Hepatocyte (in vitro differentiated cells): ENCODE results near the gene EXOC7. TPM values are rescaled to one million over a fixed set of nuclear protein-coding genes. Genes with fewer than 3 reads are reported as not detected.

Experiments
- DNase-seq: peaks from one replicate; pipeline ENCODE4 v3.0.0-alpha.2; 2016; ENCODE audit warnings: low spot score
- H2AFZ ChIP-seq: fragments of 200-600 bp; sonication (generic); 2 replicates; pipeline ENCODE4 v1.6.0; 2016; ENCODE audit warnings: antibody characterized with exemption, mild to moderate bottlenecking
- H3K27ac ChIP-seq: fragments of 200-600 bp; sonication (generic); 2 replicates; pipeline ENCODE4 v1.5.1; 2016; ENCODE audit warnings: mild to moderate bottlenecking
- H3K27me3 ChIP-seq: fragments of 200-600 bp; sonication (generic); 2 replicates; pipeline ENCODE4 v1.6.1; 2016
- H3K36me3 ChIP-seq: fragments of 200-600 bp; sonication (generic); replicated peaks from 2 replicates; pipeline ENCODE4 v1.5.1; 2016; ENCODE audit warnings: low read depth; ENCODE audit not compliant: insufficient read depth
- H3K4me1 ChIP-seq: fragments of 200-600 bp; sonication (generic); 2 replicates; pipeline ENCODE4 v1.5.1; 2016; ENCODE audit warnings: mild to moderate bottlenecking, moderate library complexity; ENCODE audit not compliant: insufficient read depth
- H3K4me2 ChIP-seq: fragments of 200-600 bp; sonication (generic); 2 replicates; pipeline ENCODE4 v1.6.0; 2016
- H3K4me3 ChIP-seq: fragments of 200-600 bp; sonication (generic); 2 replicates; pipeline ENCODE4 v1.5.1; 2016; ENCODE audit warnings: mild to moderate bottlenecking
- H3K79me2 ChIP-seq: fragments of 200-600 bp; sonication (generic); 2 replicates; pipeline ENCODE4 v1.6.0; 2017; ENCODE audit warnings: mild to moderate bottlenecking
- H3K9me2 ChIP-seq: fragments of 200-600 bp; sonication (generic); replicated peaks from 2 replicates; pipeline ENCODE4 v1.6.0; 2017; ENCODE audit warnings: mild to moderate bottlenecking; ENCODE audit not compliant: insufficient read depth
- H3K9me3 ChIP-seq: fragments of 200-600 bp; sonication (generic); 2 replicates; pipeline ENCODE4 v1.5.1; 2016; ENCODE audit warnings: low read depth, mild to moderate bottlenecking
- H4K20me1 ChIP-seq: fragments of 200-600 bp; sonication (generic); 2 replicates; pipeline ENCODE4 v1.6.0; 2016; ENCODE audit warnings: mild to moderate bottlenecking; ENCODE audit not compliant: insufficient read depth, poor library complexity, severe bottlenecking
- EZH2 ChIP-seq: fragments of 200-600 bp; sonication (generic); IDR thresholded peaks from 2 replicates; pipeline ENCODE4 v1.6.1; 2016; ENCODE audit warnings: antibody characterized with exemption, mild to moderate bottlenecking, borderline replicate concordance
- EZH2phosphoT487 ChIP-seq: fragments of 200-600 bp; sonication (generic); IDR thresholded peaks from one replicate; pipeline ENCODE4 v1.6.1; 2018; ENCODE audit warnings: antibody characterized with exemption, mild to moderate bottlenecking, low read depth, moderate library complexity; ENCODE audit not compliant: unreplicated experiment, severe bottlenecking
- WGBS: methylation state at CpG from one replicate; pipeline ENCODE4 v1.1.6; 2016; ENCODE audit warnings: low lambda C conversion rate; ENCODE audit errors: missing lambda C conversion rate; 5-methylcytosine and 5-hydroxymethylcytosine counted together
- polyA plus RNA-seq: library from polyadenylated mRNA; unstranded; fragments of >200 nt; fragmentation: Nextera tagmentation; extraction: Ambion mirVana; gene quantifications from 2 replicates; pipeline ENCODE4 v1.2.1, GENCODE V29; 2016
- total RNA-seq: library from RNA; depleted of rRNA; stranded (reverse); fragments of >200 nt; gene quantifications from 2 replicates; pipeline ENCODE4 v1.2.3, GENCODE V29; 2014
- TF ChIP-seq, protein P1 (sequence below): fragments of 200-600 bp; sonication (generic); IDR thresholded peaks from 2 replicates; pipeline ENCODE4 v1.5.1; 2016; ENCODE audit warnings: antibody characterized with exemption, mild to moderate bottlenecking; ENCODE audit not compliant: poor library complexity

The EXOC7 gene
- total and polyA plus RNA-seq, 2 experiments from 2014 or later, result 92.9 to 95.6 TPM

DNA sequence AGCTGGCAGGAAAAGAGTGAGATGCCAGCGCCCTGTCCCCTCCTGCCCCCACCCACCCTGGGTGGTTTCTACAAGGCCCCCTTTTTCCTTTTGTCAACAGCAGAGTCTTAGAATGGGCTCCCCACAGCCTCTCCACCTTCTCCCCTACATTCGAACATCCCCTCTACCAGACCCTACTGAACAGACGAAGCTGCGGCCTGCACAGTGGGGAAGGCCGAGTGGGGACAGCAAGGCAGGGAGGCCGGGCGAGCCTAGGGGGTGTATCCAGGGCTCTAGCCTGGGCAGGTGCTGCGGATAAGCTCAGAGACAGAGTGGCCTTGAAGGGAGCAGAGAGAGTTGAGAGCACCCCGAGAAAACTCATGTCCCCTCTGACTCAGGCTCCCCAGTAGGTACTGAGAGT lies 17.2 kb downstream of the EXOC7 start:
- Histone ChIP-seq H3K4me1 (no peaks in the 10 kb centered on the region), H3K27me3 (no peaks in the 10 kb centered on the region), H3K27ac (no peak overlapping the region), H3K36me3 (no peaks in the 10 kb centered on the region), H3K79me2 (no peaks in the 10 kb centered on the region), H4K20me1 (no peaks in the 10 kb centered on the region), H3K9me3 (no peaks in the 10 kb centered on the region), H3K9me2 (no peaks in the 10 kb centered on the region), H3K4me3 (no peak overlapping the region), H3K4me2 (no peak overlapping the region), H2AFZ (no peak overlapping the region)
- no peak for DNase-seq
- 98% methylated on average over 8 of the region's 9 CpGs for WGBS
- TF ChIP-seq EZH2 (no peak), EZH2phosphoT487 (no peak)
- TF ChIP-seq, protein P1, sequence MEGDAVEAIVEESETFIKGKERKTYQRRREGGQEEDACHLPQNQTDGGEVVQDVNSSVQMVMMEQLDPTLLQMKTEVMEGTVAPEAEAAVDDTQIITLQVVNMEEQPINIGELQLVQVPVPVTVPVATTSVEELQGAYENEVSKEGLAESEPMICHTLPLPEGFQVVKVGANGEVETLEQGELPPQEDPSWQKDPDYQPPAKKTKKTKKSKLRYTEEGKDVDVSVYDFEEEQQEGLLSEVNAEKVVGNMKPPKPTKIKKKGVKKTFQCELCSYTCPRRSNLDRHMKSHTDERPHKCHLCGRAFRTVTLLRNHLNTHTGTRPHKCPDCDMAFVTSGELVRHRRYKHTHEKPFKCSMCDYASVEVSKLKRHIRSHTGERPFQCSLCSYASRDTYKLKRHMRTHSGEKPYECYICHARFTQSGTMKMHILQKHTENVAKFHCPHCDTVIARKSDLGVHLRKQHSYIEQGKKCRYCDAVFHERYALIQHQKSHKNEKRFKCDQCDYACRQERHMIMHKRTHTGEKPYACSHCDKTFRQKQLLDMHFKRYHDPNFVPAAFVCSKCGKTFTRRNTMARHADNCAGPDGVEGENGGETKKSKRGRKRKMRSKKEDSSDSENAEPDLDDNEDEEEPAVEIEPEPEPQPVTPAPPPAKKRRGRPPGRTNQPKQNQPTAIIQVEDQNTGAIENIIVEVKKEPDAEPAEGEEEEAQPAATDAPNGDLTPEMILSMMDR, result no peak

DNA sequence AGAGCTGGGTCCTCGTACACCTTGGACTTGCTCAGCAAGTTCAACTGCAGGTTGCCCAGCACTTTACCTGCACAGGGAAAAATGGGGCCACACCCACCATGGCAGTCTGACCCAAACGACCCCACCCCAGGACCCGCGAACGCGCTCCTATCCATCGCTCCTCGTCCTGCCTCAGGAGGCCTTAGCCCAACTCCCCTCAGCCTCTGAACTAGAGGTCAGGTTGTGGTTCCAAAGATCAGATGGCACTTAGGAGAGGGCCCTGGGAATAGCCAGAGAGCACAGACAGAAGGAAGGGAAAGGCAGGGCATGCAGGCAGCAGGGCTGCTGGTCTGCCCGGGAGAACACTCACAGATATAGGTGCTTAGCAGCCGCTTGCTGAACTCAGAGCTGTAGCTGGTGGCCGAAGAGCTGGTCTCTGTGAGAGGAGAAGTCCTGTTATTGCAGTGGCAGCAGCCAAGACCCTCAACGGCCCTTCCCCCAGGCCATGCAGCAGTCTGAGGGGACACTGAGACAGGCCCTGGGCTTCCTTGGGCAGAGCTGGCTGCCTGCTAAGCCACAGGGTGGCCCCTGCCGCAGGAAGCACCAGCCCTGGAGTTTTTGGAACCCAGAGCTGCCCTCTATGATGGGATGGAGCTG lies 17.7 kb downstream of the EXOC7 start:
- no peak overlapping the region for H3K27ac ChIP-seq
- H3K4me1 ChIP-seq, result no peaks in the 10 kb centered on the region
- 95% methylated on average over 13 of the region's 13 CpGs for WGBS
- H3K4me3 ChIP-seq, result no peak overlapping the region
- no peaks in the 10 kb centered on the region for H3K36me3 ChIP-seq
- no peak overlapping the region for H2AFZ ChIP-seq
- H3K79me2 ChIP-seq, result no peaks in the 10 kb centered on the region
- no peak for DNase-seq
- TF ChIP-seq EZH2phosphoT487 (no peak), EZH2 (no peak)
- TF ChIP-seq, protein P1, result no peak
- H3K9me2 ChIP-seq, result no peaks in the 10 kb centered on the region
- no peaks in the 10 kb centered on the region for H3K9me3 ChIP-seq
- H3K27me3 ChIP-seq, result no peaks in the 10 kb centered on the region
- H3K4me2 ChIP-seq, result no peak overlapping the region
- H4K20me1 ChIP-seq, result no peaks in the 10 kb centered on the region

DNA sequence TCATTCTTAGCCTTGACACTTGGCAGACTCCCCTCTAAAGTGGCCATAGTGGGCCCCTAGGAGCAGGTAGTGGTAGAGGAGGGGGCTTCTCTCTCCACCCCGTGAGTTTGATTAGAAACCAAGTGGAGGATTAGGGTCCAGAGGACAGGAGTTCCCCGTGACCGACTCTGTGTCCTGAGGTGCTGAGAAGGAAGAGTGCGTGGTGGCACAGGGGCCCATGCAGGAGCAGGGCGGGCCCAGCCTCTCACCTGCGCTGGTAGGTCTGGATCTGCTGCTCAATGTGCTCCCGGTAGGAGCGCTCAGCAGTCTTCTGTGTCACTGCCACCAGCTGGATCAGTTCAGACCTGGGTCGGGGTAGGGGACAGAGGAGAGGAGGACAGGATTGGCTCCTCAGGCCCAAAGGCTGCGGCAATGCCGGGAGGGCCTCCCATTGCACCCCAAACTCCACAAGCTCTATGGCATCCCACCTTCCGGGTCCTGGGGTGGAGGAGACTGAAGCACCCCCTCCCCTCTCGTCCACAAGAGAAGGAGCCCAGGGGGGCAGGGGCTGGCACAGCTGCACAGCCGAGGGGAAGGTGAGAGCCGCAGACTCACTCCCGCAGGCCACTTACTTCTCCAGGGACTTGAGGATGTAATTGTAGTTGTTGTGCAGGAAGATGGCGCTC lies 18.4 kb downstream of the EXOC7 start:
- H3K27me3 ChIP-seq, result peaks cover 1% of the 10 kb centered on the region
- peaks cover 4% of the 10 kb centered on the region for H3K4me1 ChIP-seq
- no peaks in the 10 kb centered on the region for H3K9me3 ChIP-seq
- no peak overlapping the region for H2AFZ ChIP-seq
- no peak overlapping the region for H3K4me3 ChIP-seq
- no peak for TF ChIP-seq EZH2
- no peak for TF ChIP-seq EZH2phosphoT487
- TF ChIP-seq, protein P1, result no peak
- no peak overlapping the region for H3K4me2 ChIP-seq
- H4K20me1 ChIP-seq, result no peaks in the 10 kb centered on the region
- no peak overlapping the region for H3K27ac ChIP-seq
- H3K9me2 ChIP-seq, result no peaks in the 10 kb centered on the region
- H3K79me2 ChIP-seq, result no peaks in the 10 kb centered on the region
- no peak for DNase-seq
- WGBS, result 89% methylated on average over 17 of the region's 17 CpGs
- no peaks in the 10 kb centered on the region for H3K36me3 ChIP-seq
